HG02610 (cell line): Measurements from ENCODE around the gene FASTK.
"Not testable (repeated sequence)": the region's sequence is repeated elsewhere in the genome, so short reads cannot be mapped to it uniquely, and the experiment has no call there.

Source experiments
- ATAC-seq: cut with Tn5 transposase; IDR thresholded peaks from one replicate; pipeline ENCODE4 v1.9.1; 2021; ENCODE audit warnings: mild to moderate bottlenecking, moderate library complexity; ENCODE audit not compliant: unreplicated experiment

The FASTK gene

GRCh38 chr7:151032936-151033863 lies 47.4 kb downstream of the FASTK start:
- no peak for ATAC-seq

- no peak for ATAC-seq
Measured at GRCh38 chr7:151031011-151031410, 49.6 kb downstream of the FASTK start.

- no peak for ATAC-seq
Measured at GRCh38 chr7:151028948-151029501, 51.6 kb downstream of the FASTK start.

- ATAC-seq, result peak; percentile 98
Measured at GRCh38 chr7:151028131-151028947, 52.3 kb downstream of the FASTK start, which contains the start of gene ABCB8. TSS of gene ABCB8 (plus strand) at chr7:151028450. CDS start at chr7:151028516, 66 bp downstream.

- peak; percentile 1 for ATAC-seq
Measured at GRCh38 chr7:151027728-151028130, 52.9 kb downstream of the FASTK start.

- not testable (repeated sequence) for ATAC-seq
Measured at GRCh38 chr7:151026771-151027727, 53.6 kb downstream of the FASTK start.
